Measurements from ENCODE around the gene ZFYVE19. TPM values are rescaled to one million over a fixed set of nuclear protein-coding genes. Genes with fewer than 3 reads are reported as not detected.

The ZFYVE19 gene
- total RNA-seq, 4 donors from 2014 or later = 16.5 to 33.4 (median 28.9) TPM

- TF ChIP-seq POLR2A (IDR thresholded peaks at IDR 0.05) (no peak), CTCF (IDR thresholded peaks at IDR 0.05) (no peak)
- Histone ChIP-seq H3K9me3 (no peaks in the 10 kb centered on the region), H3K36me3 (no peaks in the 10 kb centered on the region), H3K4me1 (no peaks in the 10 kb centered on the region), H3K27ac (no peak overlapping the region), H3K4me3 (no peak overlapping the region), H3K27me3 (no peaks in the 10 kb centered on the region)
- no peak for DNase-seq
- intact Hi-C loops (cut with DNase I) = no loop called here
- 67 to 72% methylated on average over 4 of the region's 4 CpGs for WGBS, 2 donors
These were observed 19.7 kb downstream of the ZFYVE19 start for GRCh38 chr15:40826423-40827075.

GRCh38 chr15:40828447-40829036 is 21.7 kb downstream of the ZFYVE19 start, which contains the start of gene PPP1R14D:
TSS of gene PPP1R14D (minus strand) at chr15:40828708. CDS start at chr15:40828641, 67 bp downstream.
- no peak for DNase-seq
- Histone ChIP-seq H3K4me3 (no peak within 1 kb of the TSS), H3K36me3 (no peaks in the 10 kb centered on the region), H3K9me3 (no peaks in the 10 kb centered on the region), H3K27ac (no peak within 1 kb of the TSS), H3K4me1 (no peaks in the 10 kb centered on the region), H3K27me3 (no peaks in the 10 kb centered on the region)
- TF ChIP-seq CTCF (IDR thresholded peaks at IDR 0.05) (no peak), POLR2A (IDR thresholded peaks at IDR 0.05) (no peak)
- 89 to 90% methylated on average over 3 to 4 of the region's 6 CpGs for WGBS, 2 donors
- intact Hi-C loops (cut with DNase I) = no loop called here

GRCh38 chr15:40829115-40829514 is 22.2 kb downstream of the ZFYVE19 start:
- 79 to 85% methylated on average over 5 of the region's 7 CpGs for WGBS, 2 donors
- Histone ChIP-seq H3K27ac (no peak overlapping the region), H3K27me3 (no peaks in the 10 kb centered on the region), H3K4me1 (no peaks in the 10 kb centered on the region), H3K36me3 (no peaks in the 10 kb centered on the region), H3K9me3 (no peaks in the 10 kb centered on the region), H3K4me3 (no peak overlapping the region)
- DNase-seq = no peak
- TF ChIP-seq CTCF (IDR thresholded peaks at IDR 0.05) = no peak
- no peak for TF ChIP-seq POLR2A (IDR thresholded peaks at IDR 0.05)
- intact Hi-C loops (cut with DNase I) = no loop called here

- intact Hi-C loops (cut with DNase I) = no loop called here
- DNase-seq = no peak
These were observed 24.0 kb downstream of the ZFYVE19 start for GRCh38 chr15:40830884-40831283.

More at GRCh38 chr15:40830884-40831283, 24.0 kb downstream of the ZFYVE19 start:
- no peak for TF ChIP-seq CTCF (IDR thresholded peaks at IDR 0.05)
- no peak for TF ChIP-seq POLR2A (IDR thresholded peaks at IDR 0.05)
- no peaks in the 10 kb centered on the region for H3K27me3 ChIP-seq
- H3K4me1 ChIP-seq = peaks cover 0 to 12% (median 6%) of the 10 kb centered on the region in 3 donors
- H3K9me3 ChIP-seq = no peaks in the 10 kb centered on the region
- 83 to 89% methylated on average over 2 of the region's 2 CpGs for WGBS, 2 donors
- no peaks in the 10 kb centered on the region for H3K36me3 ChIP-seq
- no peak overlapping the region for H3K4me3 ChIP-seq
- H3K27ac ChIP-seq = no peak overlapping the region
